ENCODE measurements around the gene SYNE2. TPM values are rescaled to one million over a fixed set of nuclear protein-coding genes. Genes with fewer than 3 reads are reported as not detected.

The SYNE2 gene
- total and polyA plus RNA-seq, 4 donors = 26.9 to 208 (median 67.9) TPM

- no peaks in the 10 kb centered on the region for H3K4me1 ChIP-seq (ENCODE audit: control insufficient read depth in 5 of 5, insufficient read depth in 5 of 5, low read length in 5 of 5)
- TF ChIP-seq CTCF (IDR thresholded peaks at IDR 0.05; ENCODE audit: control extremely low read depth, extremely low read depth) = no peak
- peaks cover 18 to 45% (median 42%) of the 10 kb centered on the region in 4 donors for H3K36me3 ChIP-seq (ENCODE audit: control insufficient read depth in 4 of 4, insufficient read depth in 4 of 4, low read length in 4 of 4)
- H3K9me3 ChIP-seq (ENCODE audit: control insufficient read depth in 4 of 4, insufficient read depth in 3 of 4, low read length in 3 of 4) = no peaks in the 10 kb centered on the region
- ATAC-seq (ENCODE audit: insufficient read depth, low FRiP score) (no peak), DNase-seq (peak; percentile 20 to 32 (median 30))
- WGBS, 2 donors = 88 to 93% methylated on average over 9 of the region's 9 CpGs
- H3K27ac ChIP-seq (ENCODE audit: low read depth in 1 of 2, low read length in 1 of 2) = no peak overlapping the region
- H3K27me3 ChIP-seq (ENCODE audit: control insufficient read depth in 3 of 3, insufficient read depth in 3 of 3, low read length in 2 of 3) = no peaks in the 10 kb centered on the region
- H3K4me3 ChIP-seq = no peak overlapping the region
- no peak overlapping the region for H3K9ac ChIP-seq (ENCODE audit: insufficient read depth in 1 of 2, low read length in 2 of 2)
These were observed 285.0 kb downstream of the SYNE2 start for GRCh38 chr14:64137657-64138290.

DNA sequence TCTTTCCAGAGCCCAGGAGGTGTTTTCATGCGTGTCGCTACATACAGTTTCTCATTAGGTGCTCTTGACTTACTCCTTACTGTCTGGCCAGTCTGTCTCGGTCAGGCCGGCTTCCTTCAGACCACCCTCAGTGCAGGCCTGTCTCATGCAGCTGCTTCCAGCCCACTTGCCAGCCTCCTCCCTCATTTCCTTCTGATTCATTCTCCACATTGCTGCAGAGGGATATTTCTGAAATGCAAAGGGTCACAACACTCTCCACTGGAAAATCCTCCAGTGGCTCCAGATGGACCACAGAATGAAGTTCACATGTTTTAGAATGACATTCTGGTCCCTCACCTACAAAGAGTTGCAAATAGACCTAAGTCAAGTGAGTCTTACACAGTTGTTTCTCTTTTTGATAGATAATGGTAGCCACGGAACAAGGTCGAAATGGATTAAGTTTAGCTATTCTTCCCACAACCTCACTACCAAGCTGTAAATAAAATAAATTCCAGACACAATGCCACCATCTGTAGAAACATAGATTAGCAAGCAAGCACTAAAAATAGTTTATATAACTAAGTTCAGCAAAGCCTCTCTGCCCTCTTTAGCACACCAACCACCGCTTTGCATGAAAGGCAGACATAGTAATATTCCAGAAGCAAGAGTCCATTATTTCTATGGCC is 294.5 kb downstream of the SYNE2 start:
- Histone ChIP-seq H3K36me3 (ENCODE audit: control insufficient read depth in 4 of 4, insufficient read depth in 4 of 4, low read length in 4 of 4) (peaks cover 14 to 23% (median 17%) of the 10 kb centered on the region in 4 donors), H3K4me3 (no peak overlapping the region), H3K27me3 (ENCODE audit: control insufficient read depth in 3 of 3, insufficient read depth in 3 of 3, low read length in 2 of 3) (no peaks in the 10 kb centered on the region), H3K27ac (ENCODE audit: low read depth in 1 of 2, low read length in 1 of 2) (no peak overlapping the region), H3K9me3 (ENCODE audit: control insufficient read depth in 4 of 4, insufficient read depth in 3 of 4, low read length in 3 of 4) (no peaks in the 10 kb centered on the region), H3K4me1 (ENCODE audit: control insufficient read depth in 5 of 5, insufficient read depth in 5 of 5, low read length in 5 of 5) (peaks cover 0 to 11% (median 6%) of the 10 kb centered on the region in 5 donors), H3K9ac (ENCODE audit: insufficient read depth in 1 of 2, low read length in 2 of 2) (no peak overlapping the region)
- whole genome bisulfite sequencing, 2 donors = 86 to 87% methylated on average over 7 of the region's 7 CpGs
- no peak for TF ChIP-seq CTCF (IDR thresholded peaks at IDR 0.05; ENCODE audit: control extremely low read depth, extremely low read depth)
- ATAC-seq (ENCODE audit: insufficient read depth, low FRiP score) (no peak), DNase-seq (peak; percentile 59 to 71 (median 67))

GRCh38 chr14:64149921-64150320 is 297.1 kb downstream of the SYNE2 start:
- TF ChIP-seq CTCF (IDR thresholded peaks at IDR 0.05; ENCODE audit: control extremely low read depth, extremely low read depth) = no peak
- H3K27me3 ChIP-seq (ENCODE audit: control insufficient read depth in 3 of 3, insufficient read depth in 3 of 3, low read length in 2 of 3) = no peaks in the 10 kb centered on the region
- ATAC-seq (ENCODE audit: insufficient read depth, low FRiP score) (no peak), DNase-seq (no peak)
- no peak overlapping the region for H3K27ac ChIP-seq (ENCODE audit: low read depth in 1 of 2, low read length in 1 of 2)
- no peak overlapping the region for H3K9ac ChIP-seq (ENCODE audit: insufficient read depth in 1 of 2, low read length in 2 of 2)
- no peaks in the 10 kb centered on the region for H3K9me3 ChIP-seq (ENCODE audit: control insufficient read depth in 4 of 4, insufficient read depth in 3 of 4, low read length in 3 of 4)
- WGBS, 2 donors = 75 to 81% methylated on average over 8 of the region's 8 CpGs
- H3K4me1 ChIP-seq (ENCODE audit: control insufficient read depth in 5 of 5, insufficient read depth in 5 of 5, low read length in 5 of 5) = peaks cover 0 to 11% (median 6%) of the 10 kb centered on the region in 5 donors
- no peak overlapping the region for H3K4me3 ChIP-seq
- peaks cover 9 to 16% (median 13%) of the 10 kb centered on the region in 4 donors for H3K36me3 ChIP-seq (ENCODE audit: control insufficient read depth in 4 of 4, insufficient read depth in 4 of 4, low read length in 4 of 4)

Data from lung (tissue), 12 donors.